DOHH2 (cell line): Measurements from ENCODE around the gene MGAT5.

Experiments
- H3F3A ChIP-seq: fragments of 200-600 bp; sonication (generic), shearing (Covaris generic); 2 replicates; pipeline ENCODE4 v1.6.0; 2016; ENCODE audit warnings: antibody characterized with exemption, mild to moderate bottlenecking; ENCODE audit not compliant: control insufficient read depth, insufficient read depth
- H3K27ac ChIP-seq: fragments of 200-600 bp; sonication (generic); 2 replicates; pipeline ENCODE4 v1.5.1; 2014; ENCODE audit warnings: low read depth, mild to moderate bottlenecking, low read length, moderate library complexity
- H3K27me3 ChIP-seq: fragments of 200-600 bp; sonication (generic); 2 replicates; pipeline ENCODE4 v1.6.1; 2014; ENCODE audit warnings: mild to moderate bottlenecking, low read length, mixed read lengths; ENCODE audit not compliant: control insufficient read depth
- H3K36me3 ChIP-seq: fragments of 200-600 bp; sonication (generic); 2 replicates; pipeline ENCODE4 v1.6.1; 2014; ENCODE audit warnings: mild to moderate bottlenecking, low read length, moderate library complexity, mixed read lengths; ENCODE audit not compliant: control insufficient read depth
- H3K4me1 ChIP-seq: fragments of 200-600 bp; sonication (generic); 2 replicates; pipeline ENCODE4 v1.6.1; 2014; ENCODE audit warnings: mild to moderate bottlenecking, low read length, mixed read lengths; ENCODE audit not compliant: control insufficient read depth
- H3K4me2 ChIP-seq: fragments of 200-600 bp; sonication (generic); 2 replicates; pipeline ENCODE4 v1.6.0; 2014; ENCODE audit warnings: mild to moderate bottlenecking, low read length, moderate library complexity
- H3K4me3 ChIP-seq: fragments of 200-600 bp; sonication (generic); 2 replicates; pipeline ENCODE4 v1.5.1; 2014; ENCODE audit warnings: mild to moderate bottlenecking, low read length, mixed read lengths
- H3K79me2 ChIP-seq: fragments of 200-600 bp; sonication (generic); 2 replicates; pipeline ENCODE4 v1.6.1; 2014; ENCODE audit warnings: mild to moderate bottlenecking, low read length, mixed read lengths; ENCODE audit not compliant: control insufficient read depth
- H3K9me2 ChIP-seq: fragments of 200-600 bp; sonication (generic); replicated peaks from 2 replicates; pipeline ENCODE4 v1.6.1; 2014; ENCODE audit warnings: mild to moderate bottlenecking, low read length, mixed read lengths; ENCODE audit not compliant: control insufficient read depth
- H3K9me3 ChIP-seq: fragments of 200-600 bp; sonication (generic); 2 replicates; pipeline ENCODE4 v1.6.1; 2014; ENCODE audit warnings: antibody characterized with exemption, low read length, mixed read lengths; ENCODE audit not compliant: control insufficient read depth, insufficient read depth
- H4K20me1 ChIP-seq: fragments of 200-600 bp; sonication (generic); 2 replicates; pipeline ENCODE4 v1.6.0; 2014; ENCODE audit warnings: low read depth, mild to moderate bottlenecking, antibody characterized with exemption, low read length, moderate library complexity; ENCODE audit not compliant: control insufficient read depth, insufficient read depth
- CTCF ChIP-seq: fragments of 200-600 bp; sonication (generic); IDR thresholded peaks from one replicate; pipeline ENCODE4 v1.5.1; 2014; ENCODE audit warnings: antibody characterized with exemption, mild to moderate bottlenecking, low read depth, low read length; ENCODE audit not compliant: poor library complexity, severe bottlenecking
- EZH2phosphoT487 ChIP-seq: fragments of 200-600 bp; sonication (generic); IDR thresholded peaks from 2 replicates; pipeline ENCODE4 v1.6.1; 2017; ENCODE audit warnings: borderline replicate concordance, mild to moderate bottlenecking, antibody characterized with exemption, low read length, moderate library complexity, mixed read lengths

Gene MGAT5

GRCh38 chr2:134401081-134401497 lies 147.2 kb downstream of the MGAT5 start:
- peaks cover 20% of the 10 kb centered on the region for H3K36me3 ChIP-seq
- no peaks in the 10 kb centered on the region for H3K4me1 ChIP-seq
- H3K9me2 ChIP-seq = no peaks in the 10 kb centered on the region
- no peaks in the 10 kb centered on the region for H3K9me3 ChIP-seq
- H3K4me2 ChIP-seq = no peak overlapping the region
- H3K27ac ChIP-seq = no peak overlapping the region
- no peaks in the 10 kb centered on the region for H3K27me3 ChIP-seq
- H4K20me1 ChIP-seq = no peaks in the 10 kb centered on the region
- no peak overlapping the region for H3K4me3 ChIP-seq
- no peaks in the 10 kb centered on the region for H3K79me2 ChIP-seq
- no peak for TF ChIP-seq EZH2phosphoT487
- no peak for TF ChIP-seq CTCF
- no peaks in the 10 kb centered on the region for H3F3A ChIP-seq

GRCh38 chr2:134401789-134402188 lies 147.9 kb downstream of the MGAT5 start:
- Histone ChIP-seq H3F3A (no peaks in the 10 kb centered on the region), H3K4me2 (no peak overlapping the region), H3K27ac (no peak overlapping the region), H3K4me1 (no peaks in the 10 kb centered on the region), H3K27me3 (no peaks in the 10 kb centered on the region), H3K79me2 (no peaks in the 10 kb centered on the region), H3K4me3 (no peak overlapping the region), H3K36me3 (peaks cover 20% of the 10 kb centered on the region), H3K9me3 (no peaks in the 10 kb centered on the region), H4K20me1 (no peaks in the 10 kb centered on the region), H3K9me2 (no peaks in the 10 kb centered on the region)
- TF ChIP-seq EZH2phosphoT487 (no peak), CTCF (no peak)

- Histone ChIP-seq H3F3A (no peaks in the 10 kb centered on the region), H3K4me1 (no peaks in the 10 kb centered on the region), H4K20me1 (no peaks in the 10 kb centered on the region), H3K27ac (no peak overlapping the region), H3K4me3 (no peak overlapping the region), H3K79me2 (no peaks in the 10 kb centered on the region), H3K27me3 (no peaks in the 10 kb centered on the region), H3K4me2 (no peak overlapping the region), H3K36me3 (peaks cover 22% of the 10 kb centered on the region), H3K9me3 (no peaks in the 10 kb centered on the region), H3K9me2 (no peaks in the 10 kb centered on the region)
- no peak for TF ChIP-seq EZH2phosphoT487
- TF ChIP-seq CTCF = no peak
Measured at GRCh38 chr2:134402410-134402809, 148.5 kb downstream of the MGAT5 start.

- no peak for TF ChIP-seq CTCF
- H3K79me2 ChIP-seq = peaks cover under 1% of the 10 kb centered on the region; the same call in 1 of the 2 replicates
- H3K27me3 ChIP-seq = no peaks in the 10 kb centered on the region
- H3K27ac ChIP-seq = no peak overlapping the region
- 0 out of 2 replicates have a peak, but pooled peaks cover 5% of the 10 kb centered on the region for H3F3A ChIP-seq
- no peaks in the 10 kb centered on the region for H3K9me2 ChIP-seq
- H4K20me1 ChIP-seq = no peaks in the 10 kb centered on the region
- no peak overlapping the region for H3K4me2 ChIP-seq
- H3K36me3 ChIP-seq = peaks cover 33% of the 10 kb centered on the region
- H3K4me1 ChIP-seq = peaks cover 15% of the 10 kb centered on the region
- no peak overlapping the region for H3K4me3 ChIP-seq
- no peaks in the 10 kb centered on the region for H3K9me3 ChIP-seq
Measured at GRCh38 chr2:134405611-134406081, 151.8 kb downstream of the MGAT5 start.
